ENCODE measurements around the gene PRTFDC1. TPM values are rescaled to one million over a fixed set of nuclear protein-coding genes. Genes with fewer than 3 reads are reported as not detected.

Gene PRTFDC1
- total and polyA plus RNA-seq, 2 of the 13 experiments (the other 11 are each of a cell fraction or from before 2014, with no cell fraction given), result not detected

- no peak overlapping the region for H3K4me3 ChIP-seq (replicated peaks in 1 of 3; ENCODE audit: insufficient read depth in 1 of 3, low read depth in 2 of 3, low read length in 3 of 3)
- in situ Hi-C loops (cut with HindIII; ENCODE audit: extremely low pct_ligation_motif_present, low pct_unique_long_range_greater_than_20kb) (no loop called here), intact Hi-C loops (cut with micrococcal nuclease; ENCODE audit: unreplicated experiment) (no loop called here)
- no peaks in the 10 kb centered on the region for H3K9me3 ChIP-seq (ENCODE audit: low read length)
- no peaks in the 10 kb centered on the region for H4K20me1 ChIP-seq (ENCODE audit: insufficient read depth, low read length)
- ChIA-PET CTCF (ENCODE audit: low intra/inter-chr PET ratio, low total read pairs) (no interaction called here), POLR2A (no interaction called here)
- no peak overlapping the region for H2AFZ ChIP-seq (ENCODE audit: low read length)
- BruUV-seq (replicated peaks), result no TSS peak
- H3K36me3 ChIP-seq (replicated peaks in 1 of 2; ENCODE audit: control insufficient read depth in 1 of 2, insufficient read depth in 2 of 2, low read length in 2 of 2), result no peaks in the 10 kb centered on the region
- H3K9ac ChIP-seq (ENCODE audit: insufficient read depth, low read depth, low read length), result no peak overlapping the region
- no peaks in the 10 kb centered on the region for H3K27me3 ChIP-seq (ENCODE audit: control insufficient read depth in 1 of 2, insufficient read depth in 2 of 2, low read length in 2 of 2)
- FAIRE-seq (no peak), ATAC-seq (no peak), DNase-seq (ENCODE audit: low spot score) (no peak)
- TF ChIP-seq, protein P1, sequence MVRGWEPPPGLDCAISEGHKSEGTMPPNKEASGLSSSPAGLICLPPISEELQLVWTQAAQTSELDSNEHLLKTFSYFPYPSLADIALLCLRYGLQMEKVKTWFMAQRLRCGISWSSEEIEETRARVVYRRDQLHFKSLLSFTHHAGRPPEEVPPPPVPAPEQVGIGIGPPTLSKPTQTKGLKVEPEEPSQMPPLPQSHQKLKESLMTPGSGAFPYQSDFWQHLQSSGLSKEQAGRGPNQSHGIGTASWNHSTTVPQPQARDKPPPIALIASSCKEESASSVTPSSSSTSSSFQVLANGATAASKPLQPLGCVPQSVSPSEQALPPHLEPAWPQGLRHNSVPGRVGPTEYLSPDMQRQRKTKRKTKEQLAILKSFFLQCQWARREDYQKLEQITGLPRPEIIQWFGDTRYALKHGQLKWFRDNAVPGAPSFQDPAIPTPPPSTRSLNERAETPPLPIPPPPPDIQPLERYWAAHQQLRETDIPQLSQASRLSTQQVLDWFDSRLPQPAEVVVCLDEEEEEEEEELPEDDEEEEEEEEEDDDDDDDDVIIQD (CRISPR knock-in tag; IDR thresholded peaks at IDR 0.05; ENCODE audit: low read depth), result no peak
- TF ChIP-seq JARID2 (CRISPR knock-in tag; IDR thresholded peaks at IDR 0.05; ENCODE audit: insufficient replicate concordance), result no peak
- no peak for TF ChIP-seq FOSL2 (CRISPR knock-in tag; IDR thresholded peaks at IDR 0.05)
- TF ChIP-seq HOXA7 (CRISPR knock-in tag; IDR thresholded peaks at IDR 0.05), result no peak
- TF ChIP-seq, protein P2, sequence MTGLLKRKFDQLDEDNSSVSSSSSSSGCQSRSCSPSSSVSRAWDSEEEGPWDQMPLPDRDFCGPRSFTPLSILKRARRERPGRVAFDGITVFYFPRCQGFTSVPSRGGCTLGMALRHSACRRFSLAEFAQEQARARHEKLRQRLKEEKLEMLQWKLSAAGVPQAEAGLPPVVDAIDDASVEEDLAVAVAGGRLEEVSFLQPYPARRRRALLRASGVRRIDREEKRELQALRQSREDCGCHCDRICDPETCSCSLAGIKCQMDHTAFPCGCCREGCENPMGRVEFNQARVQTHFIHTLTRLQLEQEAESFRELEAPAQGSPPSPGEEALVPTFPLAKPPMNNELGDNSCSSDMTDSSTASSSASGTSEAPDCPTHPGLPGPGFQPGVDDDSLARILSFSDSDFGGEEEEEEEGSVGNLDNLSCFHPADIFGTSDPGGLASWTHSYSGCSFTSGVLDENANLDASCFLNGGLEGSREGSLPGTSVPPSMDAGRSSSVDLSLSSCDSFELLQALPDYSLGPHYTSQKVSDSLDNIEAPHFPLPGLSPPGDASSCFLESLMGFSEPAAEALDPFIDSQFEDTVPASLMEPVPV (CRISPR knock-in tag; IDR thresholded peaks at IDR 0.05), result no peak
- no peak for TF ChIP-seq ELF3 (CRISPR knock-in tag; IDR thresholded peaks at IDR 0.05)
- no peak for TF ChIP-seq CHD2 (IDR thresholded peaks at IDR 0.05; ENCODE audit: low read depth, low read length)
- no peak for TF ChIP-seq ZNF33B (CRISPR knock-in tag; IDR thresholded peaks at IDR 0.05)
- TF ChIP-seq CBFB (CRISPR knock-in tag; IDR thresholded peaks at IDR 0.05), result no peak
- no peak for TF ChIP-seq ERF (CRISPR knock-in tag; IDR thresholded peaks at IDR 0.05)
- no peak for TF ChIP-seq FIP1L1 (IDR thresholded peaks at IDR 0.05; ENCODE audit: borderline replicate concordance, insufficient read depth, low read depth, low read length)
- WGBS (ENCODE audit: low lambda C conversion rate), result 46% methylated on average over 2 of the region's 2 CpGs
- no peak overlapping the region for H3K4me2 ChIP-seq (ENCODE audit: low read depth, low read length)
- no peak overlapping the region for H3K27ac ChIP-seq (ENCODE audit: extremely low read length, insufficient read depth, low read length)
- 0 out of 2 replicates have a peak, but pooled peaks cover 10% of the 10 kb centered on the region for H3K4me1 ChIP-seq (ENCODE audit: insufficient read depth, low read length)
- H3K79me2 ChIP-seq (ENCODE audit: insufficient read depth, low read length), result no peaks in the 10 kb centered on the region
Observed at GRCh38 chr10:24898501-24898900, 53.9 kb downstream of the PRTFDC1 start.
